Measurements from ENCODE around the gene MRM2. TPM values are rescaled to one million over a fixed set of nuclear protein-coding genes. Genes with fewer than 3 reads are reported as not detected.

MRM2 gene
- total RNA-seq, 2 experiments from 2014 or later, result 45.1 to 52.3 TPM

GRCh38 chr7:2199956-2200583 lies 41.9 kb downstream of the MRM2 start:
- no peaks in the 10 kb centered on the region for H3K79me2 ChIP-seq (ENCODE audit: insufficient read depth, low read depth, low read length)
- H3K4me1 ChIP-seq (ENCODE audit: insufficient read depth, low read length, poor library complexity, severe bottlenecking), result peaks cover 10% of the 10 kb centered on the region
- H3K4me3 ChIP-seq (ENCODE audit: low read depth, low read length, poor library complexity, severe bottlenecking), result no peak overlapping the region
- no peak for DNase-seq (ENCODE audit: low spot score)
- BruUV-seq (replicated peaks), result no TSS peak
- H4K20me1 ChIP-seq (ENCODE audit: insufficient read depth, low read length), result no peaks in the 10 kb centered on the region
- TF ChIP-seq EZH2phosphoT487 (IDR thresholded peaks at IDR 0.05; ENCODE audit: borderline replicate concordance, low read depth, low read length), result no peak
- TF ChIP-seq, protein P1, sequence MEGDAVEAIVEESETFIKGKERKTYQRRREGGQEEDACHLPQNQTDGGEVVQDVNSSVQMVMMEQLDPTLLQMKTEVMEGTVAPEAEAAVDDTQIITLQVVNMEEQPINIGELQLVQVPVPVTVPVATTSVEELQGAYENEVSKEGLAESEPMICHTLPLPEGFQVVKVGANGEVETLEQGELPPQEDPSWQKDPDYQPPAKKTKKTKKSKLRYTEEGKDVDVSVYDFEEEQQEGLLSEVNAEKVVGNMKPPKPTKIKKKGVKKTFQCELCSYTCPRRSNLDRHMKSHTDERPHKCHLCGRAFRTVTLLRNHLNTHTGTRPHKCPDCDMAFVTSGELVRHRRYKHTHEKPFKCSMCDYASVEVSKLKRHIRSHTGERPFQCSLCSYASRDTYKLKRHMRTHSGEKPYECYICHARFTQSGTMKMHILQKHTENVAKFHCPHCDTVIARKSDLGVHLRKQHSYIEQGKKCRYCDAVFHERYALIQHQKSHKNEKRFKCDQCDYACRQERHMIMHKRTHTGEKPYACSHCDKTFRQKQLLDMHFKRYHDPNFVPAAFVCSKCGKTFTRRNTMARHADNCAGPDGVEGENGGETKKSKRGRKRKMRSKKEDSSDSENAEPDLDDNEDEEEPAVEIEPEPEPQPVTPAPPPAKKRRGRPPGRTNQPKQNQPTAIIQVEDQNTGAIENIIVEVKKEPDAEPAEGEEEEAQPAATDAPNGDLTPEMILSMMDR (conservative IDR thresholded peaks at IDR 0.05; ENCODE audit: low read length), result no peak
- ChIA-PET CTCF (ENCODE audit: unreplicated experiment) (interaction anchor here (0.6 kb wide), 1 partner anchor 261 kb away, joined by 3 read pairs; no protein-coding TSS in a partner anchor), POLR2A (no interaction called here)
- no peak overlapping the region for H3K4me2 ChIP-seq (ENCODE audit: low read length)
- H3K27ac ChIP-seq (ENCODE audit: low read depth, low read length, poor library complexity, severe bottlenecking), result no peak overlapping the region
- H3K9me2 ChIP-seq (ENCODE audit: insufficient read depth, low read length), result no peaks in the 10 kb centered on the region
- H2AFZ ChIP-seq (ENCODE audit: low read length), result no peak overlapping the region
- H3K36me3 ChIP-seq (ENCODE audit: insufficient read depth, low read length), result peaks cover 78% of the 10 kb centered on the region
- peaks cover 6% of the 10 kb centered on the region for H3K9me3 ChIP-seq (ENCODE audit: low read length)
- intact Hi-C loops (cut with micrococcal nuclease; ENCODE audit: unreplicated experiment), result no loop called here

DNA sequence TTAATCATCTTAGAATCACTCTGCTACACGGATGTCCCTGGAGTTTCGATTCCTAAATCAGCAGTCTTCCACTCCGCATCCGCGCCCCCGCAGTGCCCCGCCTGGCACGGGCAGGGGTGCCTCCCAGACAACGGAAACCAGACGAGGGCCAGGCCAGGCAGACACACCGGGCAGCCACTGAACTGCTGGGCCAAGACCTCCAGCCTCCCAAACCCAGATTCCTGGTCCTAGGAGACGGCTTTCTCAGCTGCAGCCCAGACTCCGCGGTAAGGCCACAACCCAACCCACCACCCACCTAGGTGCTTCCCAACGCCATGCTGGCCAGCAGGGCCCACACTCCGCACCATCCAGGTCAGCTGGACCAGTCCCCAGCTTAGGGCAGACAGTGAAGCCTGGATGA lies 42.5 kb downstream of the MRM2 start:
- CTCF ChIA-PET (ENCODE audit: unreplicated experiment), result no interaction called here
- POLR2A ChIA-PET, result no interaction called here
- peaks cover 10% of the 10 kb centered on the region for H3K4me1 ChIP-seq (ENCODE audit: insufficient read depth, low read length, poor library complexity, severe bottlenecking)
- H3K27ac ChIP-seq (ENCODE audit: low read depth, low read length, poor library complexity, severe bottlenecking), result no peak overlapping the region
- TF ChIP-seq, protein P1 (conservative IDR thresholded peaks at IDR 0.05; ENCODE audit: low read length), result no peak
- no peak for TF ChIP-seq EZH2phosphoT487 (IDR thresholded peaks at IDR 0.05; ENCODE audit: borderline replicate concordance, low read depth, low read length)
- H3K79me2 ChIP-seq (ENCODE audit: insufficient read depth, low read depth, low read length), result no peaks in the 10 kb centered on the region
- H3K4me3 ChIP-seq (ENCODE audit: low read depth, low read length, poor library complexity, severe bottlenecking), result no peak overlapping the region
- H4K20me1 ChIP-seq (ENCODE audit: insufficient read depth, low read length), result no peaks in the 10 kb centered on the region
- BruUV-seq (replicated peaks), result no TSS peak
- H3K9me3 ChIP-seq (ENCODE audit: low read length), result peaks cover 6% of the 10 kb centered on the region
- intact Hi-C loops (cut with micrococcal nuclease; ENCODE audit: unreplicated experiment), result no loop called here
- H3K9me2 ChIP-seq (ENCODE audit: insufficient read depth, low read length), result no peaks in the 10 kb centered on the region
- H2AFZ ChIP-seq (ENCODE audit: low read length), result no peak overlapping the region
- no peak for DNase-seq (ENCODE audit: low spot score)
- H3K4me2 ChIP-seq (ENCODE audit: low read length), result no peak overlapping the region
- H3K36me3 ChIP-seq (ENCODE audit: insufficient read depth, low read length), result peaks cover 82% of the 10 kb centered on the region

DNA sequence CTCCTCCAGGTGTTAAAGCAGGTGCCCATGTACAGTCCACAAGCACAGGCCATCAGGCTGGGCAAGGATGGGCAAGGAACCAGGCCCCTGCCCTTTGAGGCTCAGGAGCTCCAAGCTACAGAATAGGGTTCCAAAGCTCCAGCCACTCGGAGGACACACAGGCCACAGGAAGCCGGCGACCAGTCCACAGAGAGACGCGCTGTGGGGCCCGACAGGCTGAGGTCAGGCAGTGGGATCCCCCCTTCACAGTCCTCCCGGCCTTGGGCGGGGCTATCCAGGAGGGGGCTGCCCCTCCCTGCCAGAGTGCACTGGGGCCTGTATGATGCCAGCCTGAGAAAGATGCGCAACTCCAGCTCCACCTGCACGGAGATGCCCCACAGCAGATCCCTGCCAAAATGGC lies 43.2 kb downstream of the MRM2 start:
- intact Hi-C loops (cut with micrococcal nuclease; ENCODE audit: unreplicated experiment), result no loop called here
- H3K79me2 ChIP-seq (ENCODE audit: insufficient read depth, low read depth, low read length), result no peaks in the 10 kb centered on the region
- no peaks in the 10 kb centered on the region for H4K20me1 ChIP-seq (ENCODE audit: insufficient read depth, low read length)
- peaks cover 81% of the 10 kb centered on the region for H3K36me3 ChIP-seq (ENCODE audit: insufficient read depth, low read length)
- H3K4me1 ChIP-seq (ENCODE audit: insufficient read depth, low read length, poor library complexity, severe bottlenecking), result peaks cover 4% of the 10 kb centered on the region
- H3K4me3 ChIP-seq (ENCODE audit: low read depth, low read length, poor library complexity, severe bottlenecking), result no peak overlapping the region
- H3K9me2 ChIP-seq (ENCODE audit: insufficient read depth, low read length), result no peaks in the 10 kb centered on the region
- no peak for DNase-seq (ENCODE audit: low spot score)
- TF ChIP-seq, protein P1 (conservative IDR thresholded peaks at IDR 0.05; ENCODE audit: low read length), result no peak
- no peak for TF ChIP-seq EZH2phosphoT487 (IDR thresholded peaks at IDR 0.05; ENCODE audit: borderline replicate concordance, low read depth, low read length)
- POLR2A ChIA-PET, result no interaction called here
- no TSS peak for BruUV-seq (replicated peaks)
- no peak overlapping the region for H2AFZ ChIP-seq (ENCODE audit: low read length)
- no peak overlapping the region for H3K4me2 ChIP-seq (ENCODE audit: low read length)
- CTCF ChIA-PET (ENCODE audit: unreplicated experiment), result no interaction called here
- H3K9me3 ChIP-seq (ENCODE audit: low read length), result peaks cover 6% of the 10 kb centered on the region
- no peak overlapping the region for H3K27ac ChIP-seq (ENCODE audit: low read depth, low read length, poor library complexity, severe bottlenecking)

All from OCI-LY7 (cell line).